ENCODE results near the gene TCP11L1. TPM values are rescaled to one million over a fixed set of nuclear protein-coding genes. Genes with fewer than 3 reads are reported as not detected.

TCP11L1 gene
- 17.5 to 23.5 TPM (median 21.0 TPM) in 5 replicates for total RNA-seq (2022; extraction: Qiagen RNA extraction; ENCODE audit: low read depth)

GRCh38 chr11:33039274-33040032, at the start of gene TCP11L1:
TCP11L1 (plus strand) TSS chr11:33039572; CDS start chr11:33043774, 4,202 bp downstream.

GRCh38 chr11:33015621-33016551, 23.5 kb upstream of the TCP11L1 start, which contains the start of gene DEPDC7:
DEPDC7 (plus strand) TSS chr11:33015878; CDS start chr11:33015956, 78 bp downstream.

Other genes with a start within 250 kb of the TCP11L1 start
- 0.03 TPM in 1 of 5 replicates, not detected in the others for gene CCDC73, start 244.9 kb upstream of the TCP11L1 start, total RNA-seq (2022; extraction: Qiagen RNA extraction; ENCODE audit: low read depth)
- 1.5 to 2.4 TPM (median 2.0 TPM) in 5 replicates for gene PRRG4, start 209.6 kb upstream of the TCP11L1 start, total RNA-seq (2022; extraction: Qiagen RNA extraction; ENCODE audit: low read depth)
- 10.4 to 19.6 TPM (median 16.3 TPM) in 5 replicates for gene QSER1, start 146.8 kb upstream of the TCP11L1 start, total RNA-seq (2022; extraction: Qiagen RNA extraction; ENCODE audit: low read depth)
- 6.5 to 7.9 TPM (median 7.7 TPM) in 5 replicates for gene DEPDC7, start 23.7 kb upstream of the TCP11L1 start, total RNA-seq (2022; extraction: Qiagen RNA extraction; ENCODE audit: low read depth)
- gene CSTF3, start 121.9 kb downstream of the TCP11L1 start, total RNA-seq (2022; extraction: Qiagen RNA extraction; ENCODE audit: low read depth), result 23.1 to 27.3 TPM (median 24.8 TPM) in 5 replicates
- gene HIPK3, start 217.8 kb downstream of the TCP11L1 start, total RNA-seq (2022; extraction: Qiagen RNA extraction; ENCODE audit: low read depth), result 10.0 to 18.5 TPM (median 16.7 TPM) in 5 replicates